Subcutaneous abdominal adipose tissue (tissue), 5 donors: Measurements from ENCODE around the gene IQCN.

Source experiments
- H3K27ac ChIP-seq: one replicate; pipeline ENCODE4 v1.7.0; 2013; ENCODE audit warnings: low read depth, mild to moderate bottlenecking, inconsistent platforms, low read length, moderate library complexity
- H3K27me3 ChIP-seq, 5 donors: one replicate each; pipeline ENCODE4 v1.7.0; 2013; ENCODE audit warnings: low read length in 5 of 5, inconsistent platforms in 1 of 5; ENCODE audit not compliant: control insufficient read depth in 5 of 5, insufficient read depth in 4 of 5
- H3K36me3 ChIP-seq, 5 donors: one replicate each; pipeline ENCODE4 v1.7.0; 2013; ENCODE audit warnings: low read length in 5 of 5; ENCODE audit not compliant: control insufficient read depth in 5 of 5, insufficient read depth in 5 of 5
- H3K4me1 ChIP-seq, 5 donors: one replicate each; pipeline ENCODE4 v1.7.0; 2013; ENCODE audit warnings: low read length in 5 of 5, mild to moderate bottlenecking in 3 of 5, moderate library complexity in 1 of 5; ENCODE audit not compliant: control insufficient read depth in 5 of 5, insufficient read depth in 5 of 5
- H3K4me3 ChIP-seq, 5 donors: one replicate each; pipeline ENCODE4 v1.7.0; 2013; ENCODE audit warnings: low read length in 5 of 5, low read depth in 1 of 5
- H3K9ac ChIP-seq, 5 donors: one replicate each; pipeline ENCODE4 v1.7.0; 2013; ENCODE audit warnings: low read length in 5 of 5, mild to moderate bottlenecking in 4 of 5, moderate library complexity in 3 of 5
- H3K9me3 ChIP-seq, 5 donors: one replicate each; pipeline ENCODE4 v1.7.0; 2013; ENCODE audit warnings: low read length in 5 of 5; ENCODE audit not compliant: control insufficient read depth in 5 of 5
- donor health status: healthy.
- donor health status: healthy.
- donor health status: healthy.
- donor health status: healthy.
- donor health status: healthy.

IQCN gene, protein sequence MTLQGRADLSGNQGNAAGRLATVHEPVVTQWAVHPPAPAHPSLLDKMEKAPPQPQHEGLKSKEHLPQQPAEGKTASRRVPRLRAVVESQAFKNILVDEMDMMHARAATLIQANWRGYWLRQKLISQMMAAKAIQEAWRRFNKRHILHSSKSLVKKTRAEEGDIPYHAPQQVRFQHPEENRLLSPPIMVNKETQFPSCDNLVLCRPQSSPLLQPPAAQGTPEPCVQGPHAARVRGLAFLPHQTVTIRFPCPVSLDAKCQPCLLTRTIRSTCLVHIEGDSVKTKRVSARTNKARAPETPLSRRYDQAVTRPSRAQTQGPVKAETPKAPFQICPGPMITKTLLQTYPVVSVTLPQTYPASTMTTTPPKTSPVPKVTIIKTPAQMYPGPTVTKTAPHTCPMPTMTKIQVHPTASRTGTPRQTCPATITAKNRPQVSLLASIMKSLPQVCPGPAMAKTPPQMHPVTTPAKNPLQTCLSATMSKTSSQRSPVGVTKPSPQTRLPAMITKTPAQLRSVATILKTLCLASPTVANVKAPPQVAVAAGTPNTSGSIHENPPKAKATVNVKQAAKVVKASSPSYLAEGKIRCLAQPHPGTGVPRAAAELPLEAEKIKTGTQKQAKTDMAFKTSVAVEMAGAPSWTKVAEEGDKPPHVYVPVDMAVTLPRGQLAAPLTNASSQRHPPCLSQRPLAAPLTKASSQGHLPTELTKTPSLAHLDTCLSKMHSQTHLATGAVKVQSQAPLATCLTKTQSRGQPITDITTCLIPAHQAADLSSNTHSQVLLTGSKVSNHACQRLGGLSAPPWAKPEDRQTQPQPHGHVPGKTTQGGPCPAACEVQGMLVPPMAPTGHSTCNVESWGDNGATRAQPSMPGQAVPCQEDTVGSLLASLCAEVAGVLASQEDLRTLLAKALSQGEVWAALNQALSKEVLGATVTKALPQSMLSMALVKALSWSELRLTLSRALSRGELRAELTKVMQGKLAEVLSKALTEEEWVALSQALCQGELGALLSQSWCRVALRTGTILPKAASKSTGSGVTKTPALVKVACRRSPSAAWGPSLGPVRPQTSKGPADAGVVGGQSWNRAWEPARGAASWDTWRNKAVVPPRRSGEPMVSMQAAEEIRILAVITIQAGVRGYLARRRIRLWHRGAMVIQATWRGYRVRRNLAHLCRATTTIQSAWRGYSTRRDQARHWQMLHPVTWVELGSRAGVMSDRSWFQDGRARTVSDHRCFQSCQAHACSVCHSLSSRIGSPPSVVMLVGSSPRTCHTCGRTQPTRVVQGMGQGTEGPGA (N-terminal part only)

DNA sequence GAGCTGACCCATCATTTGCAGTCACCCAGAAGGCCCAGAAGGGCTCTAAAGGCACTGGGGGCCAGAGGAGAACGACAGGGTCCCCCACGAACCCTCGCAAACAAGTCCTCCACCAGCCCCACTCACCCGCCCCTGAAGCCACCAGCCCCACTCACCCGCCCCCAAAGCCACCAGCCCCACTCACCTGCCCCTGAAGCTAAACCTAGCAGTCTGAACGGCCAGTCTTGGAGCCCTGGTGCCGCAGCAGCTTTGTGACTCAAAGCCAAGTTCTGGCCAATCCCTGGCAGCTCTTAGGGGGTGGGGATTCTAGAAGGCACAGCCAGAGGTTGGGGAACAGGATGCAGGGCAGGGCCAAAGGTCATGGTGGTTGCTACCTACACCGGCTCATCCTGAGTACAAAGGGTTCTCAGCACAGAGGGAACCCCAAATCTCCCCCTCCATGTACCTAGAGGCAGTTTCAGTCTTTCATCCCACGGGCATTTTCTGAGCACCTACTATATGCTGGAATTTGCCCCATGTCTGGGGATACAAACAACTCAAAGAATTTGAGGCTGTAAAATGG, at the start of gene IQCN:
Gene IQCN, minus strand, starts transcription at position 234 of the 562 bp plus-strand sequence. CDS start 4,974 bp downstream, outside the sequence.
- peaks cover 16 to 45% (median 38%) of the 10 kb centered on the region in 5 donors for H3K4me1 ChIP-seq
- H3K27me3 ChIP-seq, result no peaks in the 10 kb centered on the region
- no peaks in the 10 kb centered on the region for H3K9me3 ChIP-seq
- H3K36me3 ChIP-seq, result peaks cover 0 to 18% (median 17%) of the 10 kb centered on the region in 5 donors
- H3K9ac ChIP-seq, result no peak within 1 kb of the TSS
- peak within 1 kb of the TSS; percentile 74 for H3K27ac ChIP-seq
- H3K4me3 ChIP-seq, result peak within 1 kb of the TSS in 4 of 5 donors; percentile 10 to 39 (median 26)

DNA sequence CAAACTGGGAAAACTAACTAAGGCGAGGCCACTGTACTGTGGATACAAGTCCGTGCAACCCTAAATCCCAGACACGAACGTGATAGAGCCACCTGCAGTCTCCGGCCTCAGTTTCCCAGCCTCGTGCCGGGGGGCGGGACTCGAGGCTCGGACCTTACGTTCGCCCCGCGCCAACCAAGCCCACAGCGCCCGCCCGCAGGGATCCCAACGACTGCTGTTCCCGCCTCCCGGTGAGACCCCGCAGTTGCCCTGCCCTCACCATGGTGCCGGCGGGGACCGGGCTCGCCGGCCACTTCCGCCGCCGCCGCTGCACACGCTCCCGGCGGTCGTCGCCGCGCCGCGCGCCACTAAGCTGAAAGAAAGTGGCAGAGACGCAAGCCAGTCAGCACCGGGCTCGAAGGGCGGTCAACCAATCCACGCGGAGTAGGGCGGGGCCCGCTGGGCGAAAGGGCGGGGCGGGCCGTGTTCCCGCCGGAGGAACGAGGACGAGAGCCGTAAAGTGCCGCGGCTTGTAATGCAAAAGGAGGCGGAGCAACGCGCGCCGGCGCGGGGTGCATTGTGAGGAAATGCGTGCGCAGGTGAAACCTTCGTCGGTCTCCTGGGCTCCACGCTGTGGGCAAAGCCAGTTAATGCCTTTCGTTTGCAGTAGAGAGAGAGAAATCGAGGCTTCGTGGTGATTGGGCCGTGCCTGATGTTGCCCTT, 48.7 kb upstream of the IQCN start, which contains the start of gene LSM4:
Gene LSM4, minus strand, starts transcription at position 318 of the 702 bp plus-strand sequence. Its CDS starts 56 bp downstream, at position 262.
- H3K27ac ChIP-seq, result peak within 1 kb of the TSS; percentile 98
- no peaks in the 10 kb centered on the region for H3K27me3 ChIP-seq
- H3K9ac ChIP-seq, result peak within 1 kb of the TSS; percentile 78 to 96 (median 87)
- peaks cover 1 to 62% (median 55%) of the 10 kb centered on the region in 5 donors for H3K4me1 ChIP-seq
- no peaks in the 10 kb centered on the region for H3K9me3 ChIP-seq
- H3K36me3 ChIP-seq, result no peaks in the 10 kb centered on the region
- H3K4me3 ChIP-seq, result peak within 1 kb of the TSS; percentile 77 to 85 (median 81)

DNA sequence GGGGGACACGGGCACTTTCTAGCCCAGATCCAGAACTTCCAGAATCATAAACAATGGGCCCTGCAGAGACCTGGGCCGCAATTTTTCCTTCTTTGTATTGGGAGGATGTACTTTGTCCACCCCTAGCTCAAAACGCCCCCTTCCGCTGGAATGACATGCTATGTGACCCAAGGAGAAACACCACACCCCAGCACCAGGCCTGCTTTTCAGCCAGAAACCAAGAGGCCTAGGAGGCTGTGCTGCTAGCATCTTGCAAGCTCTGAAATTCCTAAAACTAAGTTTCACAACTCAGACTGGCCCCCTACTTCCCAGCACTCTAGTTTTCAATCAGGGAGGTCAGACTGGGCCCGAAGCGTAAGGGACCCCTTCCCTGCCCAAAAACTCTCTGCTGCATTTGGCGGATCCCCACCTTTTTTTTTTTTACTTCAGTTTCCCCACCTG, 48.1 kb upstream of the IQCN start:
- peak overlapping the region; percentile 16 to 87 (median 78) for H3K9ac ChIP-seq
- no peaks in the 10 kb centered on the region for H3K27me3 ChIP-seq
- peaks cover 1 to 65% (median 58%) of the 10 kb centered on the region in 5 donors for H3K4me1 ChIP-seq
- H3K4me3 ChIP-seq, result peak overlapping the region; percentile 77 to 85 (median 81)
- H3K9me3 ChIP-seq, result no peaks in the 10 kb centered on the region
- no peaks in the 10 kb centered on the region for H3K36me3 ChIP-seq
- peak overlapping the region; percentile 98 for H3K27ac ChIP-seq

DNA sequence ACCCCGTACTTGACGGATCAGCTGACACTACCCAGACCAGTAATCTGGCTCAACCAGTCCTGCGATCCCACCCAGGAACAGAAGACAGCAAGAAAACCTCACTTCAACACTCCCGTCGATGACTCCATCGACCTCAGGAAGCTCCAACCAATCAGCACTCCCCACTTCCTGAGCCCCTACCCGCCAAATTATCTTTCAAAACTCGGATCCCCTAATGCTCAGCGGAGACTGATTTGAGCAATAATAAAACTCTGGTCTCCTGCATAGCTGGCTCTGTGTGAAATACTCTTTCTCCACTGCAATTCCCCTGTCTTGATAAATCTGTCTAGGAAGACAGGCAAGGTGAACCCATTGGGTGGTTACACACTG, 47.5 kb upstream of the IQCN start:
- Histone ChIP-seq H3K27ac (peak overlapping the region; percentile 98), H3K4me3 (peak overlapping the region in 3 of 5 donors; percentile 81 to 85 (median 83)), H3K36me3 (no peaks in the 10 kb centered on the region), H3K9me3 (no peaks in the 10 kb centered on the region), H3K4me1 (peaks cover 1 to 65% (median 58%) of the 10 kb centered on the region in 5 donors), H3K27me3 (no peaks in the 10 kb centered on the region), H3K9ac (peak overlapping the region in 4 of 5 donors; percentile 60 to 87 (median 80))

DNA sequence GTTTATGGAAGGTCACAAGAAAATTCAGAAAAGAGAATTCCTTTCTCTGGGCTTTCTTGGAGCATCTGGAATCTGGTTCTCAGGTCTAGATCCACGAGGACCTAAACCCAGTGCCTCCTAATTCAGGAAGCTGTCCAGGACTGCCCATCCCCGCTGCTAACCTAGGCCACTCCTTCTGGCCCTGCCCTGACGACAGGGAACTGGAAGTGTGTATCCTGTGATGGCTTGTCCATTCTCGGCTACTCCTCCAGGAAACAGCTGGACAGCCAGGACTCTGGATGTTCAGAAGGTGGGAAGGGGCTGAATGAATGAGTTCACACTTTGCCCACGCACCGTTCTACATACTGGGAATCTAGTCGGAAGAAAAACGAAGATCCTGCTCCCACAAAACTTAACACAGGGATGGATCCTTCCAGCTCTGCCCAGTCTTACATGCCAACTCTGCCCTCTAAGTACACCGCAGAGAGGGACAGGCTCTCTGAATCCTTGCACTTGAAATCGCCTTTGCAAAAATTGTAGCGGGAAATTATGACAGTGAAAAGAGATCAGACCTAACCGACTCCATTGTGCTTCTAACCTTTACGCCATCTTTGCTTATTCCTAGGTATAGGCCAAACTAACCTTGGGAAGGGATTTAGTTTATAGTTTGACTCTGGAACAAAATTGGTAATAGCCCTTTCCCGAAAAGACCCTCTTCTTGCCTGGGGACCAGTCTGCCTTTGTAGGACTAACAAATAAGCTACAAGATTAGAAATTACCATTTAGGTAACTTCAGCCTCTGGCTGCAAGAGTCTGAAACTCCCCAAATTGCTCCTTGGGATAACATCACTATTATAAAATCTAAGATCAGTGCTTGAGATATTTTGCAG, 46.8 kb upstream of the IQCN start:
- Histone ChIP-seq H3K9ac (peak overlapping the region in 2 of 5 donors; percentile 35 to 46), H3K4me3 (no peak overlapping the region), H3K9me3 (no peaks in the 10 kb centered on the region), H3K27me3 (no peaks in the 10 kb centered on the region), H3K36me3 (no peaks in the 10 kb centered on the region), H3K4me1 (peaks cover 1 to 65% (median 58%) of the 10 kb centered on the region in 5 donors), H3K27ac (peak overlapping the region; percentile 6)

DNA sequence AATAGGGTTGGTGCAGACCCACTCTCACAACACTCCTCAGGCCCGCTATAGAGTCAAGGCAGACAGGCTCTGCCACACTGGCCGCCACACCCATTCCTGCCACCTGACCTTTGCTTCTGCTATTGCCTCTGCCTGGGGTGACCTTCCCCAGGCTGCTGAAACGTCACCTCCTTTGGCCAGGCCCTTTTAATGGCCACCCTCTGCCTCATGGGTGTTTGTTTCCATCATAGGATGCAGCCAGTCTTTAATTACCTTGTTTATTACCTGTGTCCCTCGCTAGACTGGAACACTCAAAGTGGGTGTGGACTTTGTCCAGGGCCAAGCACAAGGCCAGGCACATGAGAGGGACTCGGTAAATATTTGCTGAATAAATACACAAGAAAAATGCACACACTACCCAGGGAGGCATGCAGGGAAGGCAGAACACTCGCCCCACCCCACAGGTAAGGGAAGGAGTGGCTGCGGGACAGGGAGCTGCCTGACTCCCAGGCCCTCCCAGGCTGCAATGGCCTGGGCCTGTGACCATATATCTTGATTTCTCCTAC, 45.4 kb upstream of the IQCN start:
- peaks cover 0 to 6% (median under 1%) of the 10 kb centered on the region in 5 donors for H3K36me3 ChIP-seq
- H3K9ac ChIP-seq, result peak overlapping the region in 2 of 5 donors; percentile 10 to 51
- no peaks in the 10 kb centered on the region for H3K27me3 ChIP-seq
- H3K4me1 ChIP-seq, result peaks cover 1 to 65% (median 58%) of the 10 kb centered on the region in 5 donors
- no peak overlapping the region for H3K4me3 ChIP-seq
- no peaks in the 10 kb centered on the region for H3K9me3 ChIP-seq
- peak overlapping the region; percentile 6 for H3K27ac ChIP-seq

DNA sequence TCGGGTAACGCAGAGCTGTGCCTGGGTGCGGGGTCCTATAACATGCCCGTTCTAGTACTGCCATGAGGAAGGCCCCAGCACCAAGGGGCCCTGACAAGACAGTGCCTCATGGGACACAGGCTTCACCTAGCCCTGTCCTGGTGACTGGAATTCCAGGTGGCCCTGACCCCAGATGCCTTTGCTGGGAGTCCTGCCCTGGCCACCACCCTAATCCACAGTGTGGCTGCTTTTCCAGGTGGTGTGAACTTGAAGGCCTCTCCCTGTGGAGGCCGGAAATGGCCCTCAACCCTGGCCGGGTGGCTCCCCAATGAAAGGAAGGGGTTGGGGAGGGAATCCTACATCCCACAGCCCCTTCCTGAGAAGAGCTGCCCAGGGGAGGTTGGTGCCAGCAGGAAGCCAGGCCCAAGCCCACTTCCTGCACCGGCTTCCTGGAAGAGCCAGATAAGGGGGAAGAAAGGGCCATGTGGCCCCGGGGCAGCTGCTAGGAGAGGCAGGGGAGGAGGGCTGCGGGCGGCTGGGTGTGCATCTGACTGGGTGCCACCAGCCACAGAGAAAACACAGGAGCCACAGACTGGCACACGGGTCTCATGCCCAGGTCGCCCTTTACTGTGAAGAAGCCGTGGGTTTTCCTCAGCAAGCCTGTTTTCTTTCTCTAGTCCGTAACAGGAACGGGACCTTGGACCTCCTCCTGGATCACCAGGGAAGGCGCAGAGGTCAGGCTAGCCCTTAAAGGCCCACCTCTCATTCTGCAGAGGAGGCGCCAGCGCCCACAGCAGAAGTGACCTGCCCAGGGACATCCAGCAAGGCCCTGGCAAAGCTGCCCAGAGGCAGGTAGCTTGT, 43.9 kb upstream of the IQCN start:
- Histone ChIP-seq H3K36me3 (peaks cover 0 to 13% (median 5%) of the 10 kb centered on the region in 5 donors), H3K9ac (peak overlapping the region in 4 of 5 donors; percentile 25 to 68 (median 50)), H3K27ac (peak overlapping the region; percentile 77), H3K9me3 (no peaks in the 10 kb centered on the region), H3K27me3 (no peaks in the 10 kb centered on the region), H3K4me3 (peak overlapping the region in 3 of 5 donors; percentile 17 to 32 (median 24)), H3K4me1 (peaks cover 0 to 53% (median 47%) of the 10 kb centered on the region in 5 donors)
